Kidney (tissue), 14 donors: ENCODE measurements around the gene MBD5. TPM values are rescaled to one million over a fixed set of nuclear protein-coding genes. Genes with fewer than 3 reads are reported as not detected.

Experiments used
- DNase-seq, 5 donors: peaks; one replicate each; pipeline ENCODE4 v3.0.0-alpha.2; 2013 to 2020
- FAIRE-seq: peaks from 2 replicates; lab custom pipeline; 2012; peaks lifted over from hg19 to GRCh38; lab: Jason Lieb, UNC
- H3K27ac ChIP-seq, 2 donors: one replicate each; pipeline ENCODE4 v1.7.0; 2013; ENCODE audit warnings: low read depth in 2 of 2, low read length in 2 of 2, inconsistent platforms in 1 of 2
- H3K27me3 ChIP-seq: one replicate; pipeline ENCODE4 v1.7.1; 2013; ENCODE audit warnings: low read length, inconsistent platforms; ENCODE audit not compliant: control insufficient read depth, insufficient read depth
- H3K36me3 ChIP-seq, 3 donors: one replicate each; pipeline versions ENCODE4 v1.7.0 to v1.7.1; 2013; ENCODE audit warnings: low read length in 3 of 3, control low read depth in 1 of 3, inconsistent platforms in 1 of 3; ENCODE audit not compliant: insufficient read depth in 3 of 3, control insufficient read depth in 2 of 3
- H3K4me1 ChIP-seq, 3 donors: one replicate each; pipeline versions ENCODE4 v1.7.0 to v1.7.1; 2013; ENCODE audit warnings: low read length in 3 of 3, inconsistent platforms in 1 of 3, low read depth in 1 of 3; ENCODE audit not compliant: control insufficient read depth in 2 of 3, insufficient read depth in 2 of 3
- H3K4me3 ChIP-seq, 3 donors: one replicate each; pipeline versions ENCODE4 v1.7.0 to v1.8.1; 2013; ENCODE audit warnings: low read length in 3 of 3, control low read depth in 1 of 3, inconsistent platforms in 1 of 3
- H3K9ac ChIP-seq, 3 donors: one replicate each; pipeline versions ENCODE4 v1.7.0 to v1.7.1; 2013; ENCODE audit warnings: low read length in 3 of 3, control low read depth in 1 of 3, inconsistent platforms in 1 of 3
- H3K9me3 ChIP-seq, 3 donors: one replicate each; pipeline versions ENCODE4 v1.7.0 to v1.7.1; 2013; ENCODE audit warnings: low read length in 3 of 3, control low read depth in 1 of 3, inconsistent platforms in 1 of 3; ENCODE audit not compliant: control insufficient read depth in 2 of 3, insufficient read depth in 1 of 3
- intact Hi-C: fragments of 100-400 bp; cut with DNase I; formaldehyde crosslinking; loops from one replicate; pipeline ENCODE4 v1.11.1; 2022
- polyA plus RNA-seq: library from polyadenylated mRNA; stranded (reverse); fragments of 350-450 nt; fragmentation: Illumina TruSeq; extraction: RNeasy Lipid Tissue Mini Kit (QIAGEN cat#74804); gene quantifications from one replicate; pipeline ENCODE4 v1.2.3, GENCODE V29; 2014; ENCODE audit warnings: low read depth, low replicate concordance; ENCODE audit not compliant: insufficient read depth
- total RNA-seq: library from RNA; stranded (reverse); fragmentation: NEBNext Ultra II Directional; extraction: Animal tissue kit (Norgen Biotek cat#: 25700); gene quantifications from one replicate; pipeline ENCODE4 v1.2.1, GENCODE V29; 2021
- TF ChIP-seq, protein P1 (sequence below): IDR thresholded peaks from 3 replicates; pipeline ENCODE4 v1.5.1; 2012; ENCODE audit warnings: mild to moderate bottlenecking, moderate library complexity, borderline replicate concordance; ENCODE audit not compliant: insufficient read depth; ENCODE audit errors: extremely low read depth
- donor health status: control.
- donor health status: control.
- donor health status: control.
- donor health status: control.
- donor health status: control.
- donor health status: DM: yes; HTN: yes; CAD: no.
- donor health status: Normal renal cell carcinoma (clear cell type).

Gene MBD5
- total and polyA plus RNA-seq, 2 donors from 2014 or later = 6.9 to 66.8 TPM

- Histone ChIP-seq H3K9ac (no peak overlapping the region), H3K9me3 (no peaks in the 10 kb centered on the region), H3K36me3 (no peaks in the 10 kb centered on the region), H3K4me1 (no peaks in the 10 kb centered on the region), H3K27ac (no peak overlapping the region), H3K4me3 (no peak overlapping the region), H3K27me3 (no peaks in the 10 kb centered on the region)
- no peak for FAIRE-seq
- intact Hi-C loops = no loop called here
- TF ChIP-seq, protein P1, sequence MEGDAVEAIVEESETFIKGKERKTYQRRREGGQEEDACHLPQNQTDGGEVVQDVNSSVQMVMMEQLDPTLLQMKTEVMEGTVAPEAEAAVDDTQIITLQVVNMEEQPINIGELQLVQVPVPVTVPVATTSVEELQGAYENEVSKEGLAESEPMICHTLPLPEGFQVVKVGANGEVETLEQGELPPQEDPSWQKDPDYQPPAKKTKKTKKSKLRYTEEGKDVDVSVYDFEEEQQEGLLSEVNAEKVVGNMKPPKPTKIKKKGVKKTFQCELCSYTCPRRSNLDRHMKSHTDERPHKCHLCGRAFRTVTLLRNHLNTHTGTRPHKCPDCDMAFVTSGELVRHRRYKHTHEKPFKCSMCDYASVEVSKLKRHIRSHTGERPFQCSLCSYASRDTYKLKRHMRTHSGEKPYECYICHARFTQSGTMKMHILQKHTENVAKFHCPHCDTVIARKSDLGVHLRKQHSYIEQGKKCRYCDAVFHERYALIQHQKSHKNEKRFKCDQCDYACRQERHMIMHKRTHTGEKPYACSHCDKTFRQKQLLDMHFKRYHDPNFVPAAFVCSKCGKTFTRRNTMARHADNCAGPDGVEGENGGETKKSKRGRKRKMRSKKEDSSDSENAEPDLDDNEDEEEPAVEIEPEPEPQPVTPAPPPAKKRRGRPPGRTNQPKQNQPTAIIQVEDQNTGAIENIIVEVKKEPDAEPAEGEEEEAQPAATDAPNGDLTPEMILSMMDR = no peak
- no peak for DNase-seq
Observed at GRCh38 chr2:148039783-148040182, 18.9 kb downstream of the MBD5 start.

DNA sequence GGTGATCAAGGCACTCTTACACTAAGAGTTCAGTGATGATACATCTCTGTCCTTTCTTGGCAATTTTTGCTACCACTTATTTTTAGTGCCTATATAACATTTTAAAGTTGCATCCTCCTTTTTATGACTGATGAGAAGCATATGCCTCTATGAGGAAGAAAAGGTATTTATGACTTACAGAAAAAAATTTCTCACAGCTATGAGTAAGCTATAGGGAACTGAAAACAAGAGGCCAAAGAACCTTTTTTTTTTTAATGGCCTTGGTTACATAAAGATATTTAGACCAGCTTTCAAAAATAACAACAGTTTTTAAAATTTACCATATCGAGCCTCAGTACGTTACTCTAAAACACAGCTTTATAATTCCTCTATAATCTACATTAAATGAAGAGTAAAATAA lies 21.3 kb downstream of the MBD5 start:
- H3K9ac ChIP-seq = no peak overlapping the region
- TF ChIP-seq, protein P1 = no peak
- FAIRE-seq = no peak
- no peaks in the 10 kb centered on the region for H3K4me1 ChIP-seq
- H3K27me3 ChIP-seq = no peaks in the 10 kb centered on the region
- no peak for DNase-seq
- intact Hi-C loops = no loop called here
- no peaks in the 10 kb centered on the region for H3K9me3 ChIP-seq
- no peak overlapping the region for H3K4me3 ChIP-seq
- H3K36me3 ChIP-seq = no peaks in the 10 kb centered on the region
- H3K27ac ChIP-seq = no peak overlapping the region

DNA sequence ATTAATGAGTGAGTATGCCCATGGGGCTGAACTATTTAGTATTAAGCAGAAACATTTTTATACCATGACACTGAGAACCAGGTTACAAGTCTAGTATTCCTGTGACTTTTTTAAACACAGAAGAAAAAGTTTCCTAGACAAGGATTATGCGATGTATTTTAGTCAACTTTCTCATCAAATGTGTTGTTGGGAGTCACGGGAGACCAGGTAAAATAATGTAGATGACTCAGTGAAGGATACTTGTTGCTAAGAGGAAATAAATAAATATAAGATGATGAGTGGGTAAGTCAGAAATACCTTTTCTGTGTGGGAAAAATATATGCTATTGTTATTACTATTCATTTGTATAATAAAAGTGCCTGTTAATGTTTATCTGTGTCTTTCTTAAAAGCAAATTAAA lies 23.4 kb downstream of the MBD5 start:
- Histone ChIP-seq H3K9ac (no peak overlapping the region), H3K27me3 (no peaks in the 10 kb centered on the region), H3K4me3 (no peak overlapping the region), H3K36me3 (no peaks in the 10 kb centered on the region), H3K9me3 (no peaks in the 10 kb centered on the region), H3K27ac (no peak overlapping the region), H3K4me1 (peaks cover 0 to 3% (median 0%) of the 10 kb centered on the region in 3 donors)
- intact Hi-C loops = no loop called here
- DNase-seq (no peak), FAIRE-seq (no peak)
- TF ChIP-seq, protein P1 = no peak

- TF ChIP-seq, protein P1 = no peak
- no peak for FAIRE-seq
- intact Hi-C loops = no loop called here
Observed at GRCh38 chr2:148046802-148047201, 25.9 kb downstream of the MBD5 start.

More at GRCh38 chr2:148046802-148047201, 25.9 kb downstream of the MBD5 start:
- H3K27ac ChIP-seq = no peak overlapping the region
- no peaks in the 10 kb centered on the region for H3K27me3 ChIP-seq
- H3K36me3 ChIP-seq = no peaks in the 10 kb centered on the region
- peaks cover 0 to 3% (median 0%) of the 10 kb centered on the region in 3 donors for H3K4me1 ChIP-seq
- H3K9ac ChIP-seq = no peak overlapping the region
- DNase-seq = no peak
- no peak overlapping the region for H3K4me3 ChIP-seq
- H3K9me3 ChIP-seq = no peaks in the 10 kb centered on the region
